K562 (cell line): ENCODE data around the gene OR1N2. TPM values are rescaled to one million over a fixed set of nuclear protein-coding genes. Genes with fewer than 3 reads are reported as not detected.

ENCODE experiments used
- ATAC-seq: fragments of 200-7000 bp; cut with Tn5 transposase; 3 replicates; pipeline ENCODE4 v1.9.1; 2020; ENCODE audit warnings: moderate library complexity
- BruUV-seq: library from RNA; stranded (reverse); fragments of 400-500 nt; replicated peaks from 2 replicates; lab custom pipeline; 2021; lab: Mats Ljungman, UMichigan
- CTCF ChIA-PET: fragments of 300-600 bp; formaldehyde crosslinking; extraction: SDS; loops from one replicate; lab custom pipeline; 2021; ENCODE audit warnings: low intra/inter-chr PET ratio; lab: Yijun Ruan, JAX
- POLR2A ChIA-PET: fragments of 300-600, 350-650 bp; sonication (Branson Sonifier 250); formaldehyde crosslinking; extraction: SDS; loops from one replicate; lab custom pipeline; 2021; ENCODE audit warnings: antibody characterized with exemption, inconsistent platforms; lab: Yijun Ruan, JAX
- DNase-seq, 4 experiments: peaks; one replicate each; pipeline versions ENCODE4 v3.0.0 to v3.0.0-alpha.2; 2011 to 2018; ENCODE audit warnings: low spot score in 3 of 4, mixed read lengths in 3 of 4; ENCODE audit errors: extremely low read depth in 1 of 4
- FAIRE-seq: peaks from 2 replicates; lab custom pipeline; 2011; peaks lifted over from hg19 to GRCh38; lab: Jason Lieb, UNC
- H2AFZ ChIP-seq: 2 replicates; pipeline ENCODE4 v1.6.0; 2011; ENCODE audit warnings: low read depth, low read length, control low read depth, inconsistent platforms
- H3K27ac ChIP-seq: fragments of 200-600 bp; 3 replicates; pipeline ENCODE4 v1.8.0; 2011; ENCODE audit warnings: low read depth, mild to moderate bottlenecking, control low read depth, inconsistent platforms, low read length, moderate library complexity, mixed read lengths; ENCODE audit errors: extremely low read depth
- H3K27me3 ChIP-seq, 2 experiments: fragments of 300-600 bp in 1 of 2; 2 replicates in 1 of 2; 3 replicates in 1 of 2; pipeline versions ENCODE4 v1.6.0 to v1.8.0; 2011; ENCODE audit warnings: inconsistent platforms in 2 of 2, low read length in 2 of 2, mild to moderate bottlenecking in 1 of 2, mixed read lengths in 1 of 2, moderate library complexity in 1 of 2; ENCODE audit not compliant: control insufficient read depth in 2 of 2, insufficient read depth in 2 of 2
- H3K36me3 ChIP-seq: fragments of 300-600 bp; 3 replicates; pipeline ENCODE4 v1.8.0; 2011; ENCODE audit warnings: mild to moderate bottlenecking, low read length, inconsistent platforms; ENCODE audit not compliant: control insufficient read depth, insufficient read depth
- H3K4me1 ChIP-seq, 2 experiments: fragments of 200-600 bp in 1 of 2; replicated peaks in 1 of 2; 2 replicates in 1 of 2; 3 replicates in 1 of 2; pipeline versions ENCODE4 v1.5.1 to v1.8.0; 2011; ENCODE audit warnings: inconsistent platforms in 2 of 2, low read length in 2 of 2, mild to moderate bottlenecking in 1 of 2, mixed read lengths in 1 of 2, moderate library complexity in 1 of 2; ENCODE audit not compliant: control insufficient read depth in 2 of 2, insufficient read depth in 2 of 2
- H3K4me2 ChIP-seq: 2 replicates; pipeline ENCODE4 v1.6.1; 2011; ENCODE audit warnings: low read length, control low read depth, inconsistent platforms, mixed read lengths; ENCODE audit not compliant: insufficient read depth
- H3K4me3 ChIP-seq: fragments of 200-600 bp; sonication (generic), shearing (Covaris generic); 2 replicates; pipeline ENCODE4 v1.5.1; 2016; ENCODE audit warnings: control low read depth, inconsistent platforms
- H3K79me2 ChIP-seq: fragments of 200-600 bp; 3 replicates; pipeline ENCODE4 v1.8.0; 2011; ENCODE audit warnings: low read length, inconsistent platforms; ENCODE audit not compliant: control insufficient read depth, insufficient read depth
- H3K9ac ChIP-seq, 2 experiments: 2 replicates each; pipeline versions ENCODE4 v1.6.0 to v1.6.1; 2011; ENCODE audit warnings: low read depth in 2 of 2, low read length in 2 of 2, control low read depth in 1 of 2, inconsistent platforms in 1 of 2, mild to moderate bottlenecking in 1 of 2, mixed read lengths in 1 of 2; ENCODE audit not compliant: insufficient read depth in 1 of 2
- H3K9me1 ChIP-seq: one replicate; pipeline ENCODE4 v1.6.0; 2011; ENCODE audit warnings: inconsistent platforms, mild to moderate bottlenecking, low read length, moderate library complexity; ENCODE audit not compliant: control insufficient read depth, insufficient read depth
- H3K9me3 ChIP-seq: replicated peaks from 2 replicates; pipeline ENCODE4 v1.5.1; 2011; ENCODE audit warnings: low read depth, low read length, inconsistent platforms; ENCODE audit not compliant: control insufficient read depth, insufficient read depth
- H4K20me1 ChIP-seq: replicated peaks from 2 replicates; pipeline ENCODE4 v1.6.1; 2011; ENCODE audit warnings: low read length, inconsistent platforms, mixed read lengths; ENCODE audit not compliant: control insufficient read depth, insufficient read depth
- EGR1 ChIP-seq: fragments of 450-650 bp; conservative IDR thresholded peaks from 2 replicates; pipeline ENCODE4 v1.6.1; 2017; ENCODE audit warnings: mild to moderate bottlenecking
- GTF2F1 ChIP-seq: IDR thresholded peaks from 2 replicates; pipeline ENCODE4 v1.6.1; 2011; ENCODE audit warnings: low read depth, low read length, improper control_type of control experiment
- HCFC1 ChIP-seq: IDR thresholded peaks from 2 replicates; pipeline ENCODE4 v1.6.1; 2012; ENCODE audit warnings: low read depth, low read length, improper control_type of control experiment
- HMGXB4 ChIP-seq: sonication (generic); formaldehyde crosslinking; IDR thresholded peaks from 2 replicates; pipeline ENCODE4 v1.8.1; 2023; ENCODE audit warnings: mild to moderate bottlenecking, missing genetic modification reagents
- PTTG1 ChIP-seq: fragments of 450-650 bp; IDR thresholded peaks from 2 replicates; pipeline ENCODE4 v1.6.1; 2016; ENCODE audit warnings: low read depth, mild to moderate bottlenecking, missing genetic modification characterization, missing compliant biosample characterization
- RBM15 ChIP-seq: fragments of 200-400 bp; formaldehyde crosslinking; IDR thresholded peaks from 2 replicates; pipeline ENCODE4 v1.6.1; 2018; ENCODE audit warnings: mild to moderate bottlenecking, low read length, moderate library complexity; ENCODE audit not compliant: insufficient read depth
- SRF ChIP-seq, 2 experiments: fragments of 250-450, 450-650 bp in 1 of 2; sonication (Bioruptor Pico) in 1 of 2; sonication (generic) in 1 of 2; formaldehyde crosslinking; IDR thresholded peaks; 2 replicates each; pipeline versions ENCODE4 v1.5.0 to v1.5.1; 2020 to 2022; ENCODE audit warnings: mild to moderate bottlenecking in 1 of 2, missing genetic modification reagents in 1 of 2
- TOE1 ChIP-seq, 2 experiments: fragments of 450-650 bp in 1 of 2; sonication (generic) in 1 of 2; formaldehyde crosslinking in 1 of 2; IDR thresholded peaks; 2 replicates each; pipeline versions ENCODE4 v1.7.1 to v1.8.0; 2016 to 2022; ENCODE audit warnings: borderline replicate concordance in 2 of 2, mild to moderate bottlenecking in 2 of 2, antibody characterized with exemption in 1 of 2, inconsistent platforms in 1 of 2, low read depth in 1 of 2, missing genetic modification reagents in 1 of 2, moderate library complexity in 1 of 2
- TSC22D4 ChIP-seq: fragments of 450-650 bp; IDR thresholded peaks from 2 replicates; pipeline ENCODE4 v1.6.1; 2016; ENCODE audit warnings: missing genetic modification characterization, missing biosample characterization, control low read depth
- ZBED1 ChIP-seq: IDR thresholded peaks from 2 replicates; pipeline ENCODE4 v1.6.1; 2014
- ZBTB8A ChIP-seq: fragments of 450-650 bp; IDR thresholded peaks from 2 replicates; pipeline ENCODE4 v1.6.1; 2018; ENCODE audit warnings: mild to moderate bottlenecking, moderate library complexity; ENCODE audit not compliant: partially characterized antibody
- whole genome bisulfite sequencing: fragments of 100-300 bp; shearing (Covaris generic); methylation state at CpG from one replicate; pipeline ENCODE4 v1.1.6; 2016; ENCODE audit warnings: low coverage, mixed read lengths; ENCODE audit not compliant: insufficient coverage; ENCODE audit errors: missing lambda C conversion rate; 5-methylcytosine and 5-hydroxymethylcytosine counted together
- in situ Hi-C: fragments of 300-500 bp; cut with MboI; formaldehyde crosslinking; loops from 4 replicates; pipeline ENCODE4 v1.15.0; 2018; ENCODE audit warnings: inconsistent platforms, mixed read lengths
- intact Hi-C: fragments of 100-400 bp; cut with micrococcal nuclease; formaldehyde crosslinking; loops from 2 replicates; pipeline ENCODE4 v1.14.2; 2022
- polyA plus RNA-seq, 8 experiments: library from polyadenylated mRNA; depleted of rRNA in 4 of 8; stranded (reverse) in 5 of 8; unstranded in 3 of 8; fragments of >200 nt; fragmentation: Nextera tagmentation in 2 of 8; fragmentation: Illumina TruSeq in 1 of 8; extraction: Ambion mirVana in 2 of 8; extraction: Trizol in 1 of 8; gene quantifications; 2 replicates each; pipeline versions ENCODE4 v1.2.1 to v1.2.3, GENCODE V29; 2011 to 2014; ENCODE audit warnings: inconsistent platforms in 1 of 8, missing spikeins in 1 of 8
- total RNA-seq, 7 experiments: library from RNA; depleted of rRNA in 6 of 7; stranded (reverse); fragments of >200 nt in 6 of 7; fragmentation: Illumina TruSeq in 2 of 7; extraction: Trizol in 2 of 7; gene quantifications; 2 replicates each; pipeline versions ENCODE4 v1.2.1 to v1.2.3, GENCODE V29; 2011 to 2021; ENCODE audit warnings: low replicate concordance in 1 of 7
- TF ChIP-seq, protein P1 (sequence below): fragments of 450-650 bp; formaldehyde crosslinking; IDR thresholded peaks from 2 replicates; pipeline ENCODE4 v1.4.0; 2020; ENCODE audit warnings: mild to moderate bottlenecking, moderate library complexity

Gene OR1N2
- total and polyA plus RNA-seq, 9 of the 15 experiments (the other 6 are each of a cell fraction or from before 2014, with no cell fraction given) = not detected

DNA sequence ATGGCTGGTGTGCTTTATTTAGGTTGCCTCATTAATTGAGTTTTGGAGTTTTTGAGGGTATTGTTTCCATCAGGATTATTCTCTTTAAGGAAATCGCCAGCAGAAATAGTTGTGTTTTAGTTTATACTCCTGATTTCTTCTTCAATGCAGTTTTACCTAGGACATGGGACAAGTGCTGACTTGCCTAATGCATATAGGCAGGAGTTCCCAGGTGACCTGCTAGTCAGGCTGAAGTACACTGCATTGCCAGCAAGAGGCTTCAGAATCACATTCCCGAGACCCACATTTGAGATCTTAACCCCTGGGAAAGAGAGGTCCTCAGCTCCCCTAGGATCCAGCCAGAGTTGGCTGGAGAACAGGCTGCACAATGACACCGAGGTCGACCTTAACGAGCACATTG is 1.5 kb upstream of the OR1N2 start:
- in situ Hi-C loops (no loop called here), intact Hi-C loops (loop anchor here (5.0 kb wide), 1 partner anchor 61 kb away; the partner anchor contains the start of gene OR1Q1)
- no peak for DNase-seq
- Histone ChIP-seq H3K4me3 (no peak overlapping the region), H3K79me2 (no peaks in the 10 kb centered on the region), H4K20me1 (no peaks in the 10 kb centered on the region), H3K9me3 (no peaks in the 10 kb centered on the region), H3K27me3 (peaks cover 0 to 3% of the 10 kb centered on the region in 2 experiments; a peak in 1 of 5 replicates), H3K9ac (no peak overlapping the region), H3K4me1 (no peaks in the 10 kb centered on the region), H3K4me2 (no peak overlapping the region), H3K27ac (no peak overlapping the region), H3K9me1 (no peaks in the 10 kb centered on the region), H3K36me3 (no peaks in the 10 kb centered on the region), H2AFZ (no peak overlapping the region)
- FAIRE-seq = no peak
- TF ChIP-seq TOE1 (IDR thresholded peaks at IDR 0.05; ENCODE audit: borderline replicate concordance) = no peak
- TF ChIP-seq TOE1 (CRISPR knock-in tag; IDR thresholded peaks at IDR 0.05; ENCODE audit: borderline replicate concordance, low read depth) = no peak
- no peak for TF ChIP-seq SRF (CRISPR knock-in tag; IDR thresholded peaks at IDR 0.05)
- TF ChIP-seq ZBED1 = no peak
- TF ChIP-seq TSC22D4 (tag) = no peak
- TF ChIP-seq, protein P1, sequence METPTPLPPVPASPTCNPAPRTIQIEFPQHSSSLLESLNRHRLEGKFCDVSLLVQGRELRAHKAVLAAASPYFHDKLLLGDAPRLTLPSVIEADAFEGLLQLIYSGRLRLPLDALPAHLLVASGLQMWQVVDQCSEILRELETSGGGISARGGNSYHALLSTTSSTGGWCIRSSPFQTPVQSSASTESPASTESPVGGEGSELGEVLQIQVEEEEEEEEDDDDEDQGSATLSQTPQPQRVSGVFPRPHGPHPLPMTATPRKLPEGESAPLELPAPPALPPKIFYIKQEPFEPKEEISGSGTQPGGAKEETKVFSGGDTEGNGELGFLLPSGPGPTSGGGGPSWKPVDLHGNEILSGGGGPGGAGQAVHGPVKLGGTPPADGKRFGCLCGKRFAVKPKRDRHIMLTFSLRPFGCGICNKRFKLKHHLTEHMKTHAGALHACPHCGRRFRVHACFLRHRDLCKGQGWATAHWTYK (CRISPR knock-in tag) = no peak
- no peak for TF ChIP-seq HCFC1
- no peak for TF ChIP-seq ZBTB8A
- no peak for TF ChIP-seq GTF2F1
- TF ChIP-seq RBM15 = no peak
- no peak for TF ChIP-seq EGR1
- no peak for TF ChIP-seq HMGXB4
- TF ChIP-seq PTTG1 (tag) = no peak
- CTCF ChIA-PET = no interaction called here
- POLR2A ChIA-PET = interaction anchor here (1.3 kb wide), 1 partner anchor 9 kb away, joined by 4 read pairs; no protein-coding TSS in a partner anchor
- no peak for ATAC-seq
- 3% methylated on average over 5 of the region's 5 CpGs for WGBS
- no TSS peak for BruUV-seq
